Ectodermal cell (in vitro differentiated cells): ENCODE measurements around the gene FLNB.

Source experiments
- H3K27ac ChIP-seq: 2 replicates; pipeline ENCODE4 v1.7.0; 2013; ENCODE audit warnings: mild to moderate bottlenecking, low read depth, low read length; ENCODE audit not compliant: insufficient read depth, poor library complexity, severe bottlenecking
- H3K27me3 ChIP-seq: 2 replicates; pipeline ENCODE4 v1.7.0; 2013; ENCODE audit warnings: mild to moderate bottlenecking, low read length; ENCODE audit not compliant: insufficient read depth, control insufficient read depth, poor library complexity, severe bottlenecking
- H3K36me3 ChIP-seq: one replicate; pipeline ENCODE4 v1.7.0; 2013; ENCODE audit warnings: low read length; ENCODE audit not compliant: control insufficient read depth, insufficient read depth
- H3K4me1 ChIP-seq: one replicate; pipeline ENCODE4 v1.7.0; 2013; ENCODE audit warnings: low read length; ENCODE audit not compliant: control insufficient read depth, insufficient read depth
- H3K4me3 ChIP-seq: 2 replicates; pipeline ENCODE4 v1.7.0; 2013; ENCODE audit warnings: low read depth, low read length, control low read depth; ENCODE audit not compliant: insufficient read depth
- H3K9me3 ChIP-seq: 2 replicates; pipeline ENCODE4 v1.7.0; 2013; ENCODE audit warnings: mild to moderate bottlenecking, low read length, moderate library complexity; ENCODE audit not compliant: control insufficient read depth
- WGBS, 2 experiments: methylation state at CpG; one replicate each; pipeline ENCODE4 v1.1.7; 2013; ENCODE audit warnings: missing lambda C conversion rate in 2 of 2; 5-methylcytosine and 5-hydroxymethylcytosine counted together

The FLNB gene

GRCh38 chr3:58092521-58092920 is 84.3 kb downstream of the FLNB start:
- 95 to 96% methylated on average over 4 of the region's 4 CpGs for WGBS, 2 experiments
- no peak overlapping the region for H3K4me3 ChIP-seq
- H3K9me3 ChIP-seq: no peaks in the 10 kb centered on the region
- no peaks in the 10 kb centered on the region for H3K36me3 ChIP-seq
- no peaks in the 10 kb centered on the region for H3K4me1 ChIP-seq
- H3K27me3 ChIP-seq: no peaks in the 10 kb centered on the region
- H3K27ac ChIP-seq: no peak overlapping the region

DNA sequence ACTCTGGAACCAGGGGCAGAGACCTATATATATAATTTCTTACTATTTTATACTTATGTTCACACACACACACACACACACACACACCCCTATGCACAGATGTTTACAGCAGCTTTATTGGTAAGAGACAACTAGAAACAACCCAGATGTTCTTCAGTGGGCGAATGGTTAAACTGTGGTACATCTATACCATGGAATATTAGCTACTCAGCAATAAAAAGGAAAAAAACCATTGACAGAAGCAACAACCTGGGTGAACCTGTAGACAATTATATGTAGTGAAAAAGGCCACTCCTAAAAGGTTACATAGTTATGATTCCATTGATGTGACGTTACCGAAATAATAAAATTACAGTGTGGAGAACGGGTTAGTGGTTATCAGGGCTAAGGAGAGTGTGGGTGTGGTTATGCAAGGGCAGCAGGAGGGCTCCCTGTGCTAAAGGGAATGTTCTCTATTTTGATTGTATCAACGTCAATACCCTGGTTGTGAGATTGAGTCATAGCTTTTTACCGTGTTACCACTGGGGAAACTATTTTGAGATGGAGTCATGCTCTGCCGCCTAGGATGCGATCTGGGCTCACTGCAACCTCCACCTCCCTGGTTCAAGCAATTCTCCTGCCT is 85.5 kb downstream of the FLNB start:
- WGBS, 2 experiments: 92 to 96% methylated on average over 8 of the region's 8 CpGs
- Histone ChIP-seq H3K27ac (no peak overlapping the region), H3K27me3 (no peaks in the 10 kb centered on the region), H3K36me3 (peaks cover 5% of the 10 kb centered on the region), H3K4me3 (no peak overlapping the region), H3K9me3 (no peaks in the 10 kb centered on the region), H3K4me1 (no peaks in the 10 kb centered on the region)

GRCh38 chr3:58094657-58095056 is 86.4 kb downstream of the FLNB start:
- Histone ChIP-seq H3K4me1 (no peaks in the 10 kb centered on the region), H3K27ac (no peak overlapping the region), H3K36me3 (peaks cover 5% of the 10 kb centered on the region), H3K27me3 (no peaks in the 10 kb centered on the region), H3K4me3 (no peak overlapping the region), H3K9me3 (no peaks in the 10 kb centered on the region)
- 93 to 96% methylated on average over 8 of the region's 8 CpGs for WGBS, 2 experiments

DNA sequence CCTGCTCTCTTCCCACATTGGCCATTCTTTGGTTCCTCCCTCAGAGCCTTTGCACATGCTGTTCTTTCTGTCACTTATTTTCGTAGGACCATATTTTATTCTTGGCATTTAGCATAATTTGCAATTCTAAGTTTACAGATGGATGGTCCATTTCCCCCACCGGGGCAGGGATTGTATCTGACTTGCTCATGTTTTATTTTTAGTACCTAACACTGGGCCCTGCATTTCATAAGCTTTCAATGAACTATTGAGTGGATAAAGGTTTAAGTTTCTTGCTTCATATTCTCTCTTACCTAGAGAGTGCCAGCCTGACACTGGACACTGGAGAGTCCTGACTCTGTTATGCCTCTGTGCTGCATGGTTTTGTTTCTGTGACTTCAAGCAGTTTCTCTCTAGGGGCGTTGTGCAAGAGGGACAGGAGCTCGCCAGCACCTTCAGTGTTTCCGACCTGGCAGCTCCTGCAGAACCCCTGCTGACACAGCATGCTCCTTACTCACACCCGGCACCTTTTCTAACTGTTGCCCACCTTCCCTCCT is 87.4 kb downstream of the FLNB start:
- WGBS, 2 experiments: 93 to 94% methylated on average over 6 of the region's 6 CpGs
- Histone ChIP-seq H3K9me3 (no peaks in the 10 kb centered on the region), H3K4me1 (no peaks in the 10 kb centered on the region), H3K27ac (no peak overlapping the region), H3K4me3 (no peak overlapping the region), H3K36me3 (peaks cover 5% of the 10 kb centered on the region), H3K27me3 (no peaks in the 10 kb centered on the region)

GRCh38 chr3:58098531-58098930 is 90.3 kb downstream of the FLNB start:
- no peak overlapping the region for H3K27ac ChIP-seq
- H3K4me3 ChIP-seq: no peak overlapping the region
- 95% methylated on average over 8 of the region's 8 CpGs for WGBS, 2 experiments
- H3K9me3 ChIP-seq: no peaks in the 10 kb centered on the region
- H3K4me1 ChIP-seq: no peaks in the 10 kb centered on the region
- H3K36me3 ChIP-seq: peaks cover 5% of the 10 kb centered on the region
- no peaks in the 10 kb centered on the region for H3K27me3 ChIP-seq

- Histone ChIP-seq H3K36me3 (peaks cover 5% of the 10 kb centered on the region), H3K27me3 (no peaks in the 10 kb centered on the region), H3K27ac (no peak overlapping the region), H3K9me3 (no peaks in the 10 kb centered on the region), H3K4me1 (no peaks in the 10 kb centered on the region), H3K4me3 (no peak overlapping the region)
- 95 to 97% methylated on average over 2 of the region's 2 CpGs for WGBS, 2 experiments
Observed at GRCh38 chr3:58099865-58100264, 91.6 kb downstream of the FLNB start.

DNA sequence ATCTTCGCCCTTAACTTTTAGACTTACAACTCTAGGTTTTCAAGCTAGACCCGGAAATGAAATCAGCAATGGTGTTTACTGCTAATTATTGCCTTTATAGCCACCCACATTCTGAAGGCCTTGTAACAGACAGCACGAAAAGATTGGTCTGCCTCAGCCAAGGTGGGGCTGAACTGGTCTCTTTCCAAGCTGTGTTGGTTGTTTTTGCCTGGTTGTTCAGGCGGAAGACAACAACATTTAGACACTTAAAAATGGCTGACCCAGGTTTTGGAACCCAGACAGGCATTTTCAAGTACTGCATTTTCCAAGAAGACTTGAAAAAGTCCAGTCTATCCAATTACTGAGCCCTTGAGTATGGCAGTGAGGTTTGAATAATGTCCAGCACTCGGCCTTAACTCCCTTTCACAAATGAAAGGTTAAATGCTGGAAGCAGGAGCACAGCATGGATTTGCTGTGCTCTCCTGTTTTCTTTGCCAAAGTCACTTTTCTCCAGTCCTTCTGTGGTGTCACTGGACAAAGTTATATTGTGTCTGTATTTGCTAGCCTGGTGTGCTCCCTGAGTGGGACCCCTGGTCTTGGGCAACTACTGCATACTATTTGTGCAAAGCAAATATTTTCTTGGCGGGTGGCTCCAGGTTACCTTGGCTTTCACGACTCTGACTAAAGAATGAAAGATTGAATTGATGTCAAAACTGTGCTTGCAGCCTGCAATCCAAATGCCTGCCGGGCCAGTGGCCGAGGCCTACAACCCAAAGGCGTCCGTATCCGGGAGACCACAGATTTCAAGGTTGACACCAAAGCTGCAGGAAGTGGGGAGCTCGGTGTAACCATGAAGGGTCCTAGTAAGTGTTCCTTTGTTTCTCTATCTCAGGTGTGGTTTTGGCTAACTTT is 93.5 kb downstream of the FLNB start:
- peaks cover 8% of the 10 kb centered on the region for H3K36me3 ChIP-seq
- no peaks in the 10 kb centered on the region for H3K9me3 ChIP-seq
- no peak overlapping the region for H3K27ac ChIP-seq
- H3K27me3 ChIP-seq: no peaks in the 10 kb centered on the region
- no peak overlapping the region for H3K4me3 ChIP-seq
- WGBS, 2 experiments: 95% methylated on average over 13 of the region's 13 CpGs
- H3K4me1 ChIP-seq: no peaks in the 10 kb centered on the region

- H3K9me3 ChIP-seq: no peaks in the 10 kb centered on the region
- H3K4me3 ChIP-seq: no peak overlapping the region
- no peaks in the 10 kb centered on the region for H3K4me1 ChIP-seq
- H3K27me3 ChIP-seq: no peaks in the 10 kb centered on the region
- peaks cover 8% of the 10 kb centered on the region for H3K36me3 ChIP-seq
- H3K27ac ChIP-seq: no peak overlapping the region
- 96 to 97% methylated on average over 4 of the region's 4 CpGs for WGBS, 2 experiments
Observed at GRCh38 chr3:58102390-58102750, 94.1 kb downstream of the FLNB start.

DNA sequence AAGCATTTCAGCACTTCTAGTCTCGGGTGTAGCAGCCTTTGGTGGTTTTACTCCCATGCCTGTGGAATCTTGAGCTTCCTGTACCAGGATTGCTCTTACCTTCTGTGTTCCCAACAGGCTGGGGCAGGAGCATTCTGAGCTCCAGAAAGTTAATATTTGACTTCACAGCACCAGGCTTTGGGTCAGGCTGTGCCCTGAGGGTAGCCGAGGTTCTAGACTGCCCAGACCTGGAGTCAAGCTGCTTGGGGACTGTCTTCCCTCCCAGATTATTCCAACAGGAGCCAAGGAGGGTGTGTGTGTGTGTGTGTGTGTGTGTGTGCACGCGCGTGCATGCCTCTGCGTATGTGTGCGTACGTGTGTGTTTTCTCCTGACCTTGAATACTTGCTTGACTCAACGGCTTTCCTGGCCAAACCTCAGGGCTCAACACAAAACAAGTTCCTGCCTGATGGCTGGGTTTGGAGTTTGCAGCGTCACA is 94.8 kb downstream of the FLNB start:
- 90 to 92% methylated on average over 10 of the region's 10 CpGs for WGBS, 2 experiments
- H3K4me1 ChIP-seq: no peaks in the 10 kb centered on the region
- H3K36me3 ChIP-seq: peaks cover 8% of the 10 kb centered on the region
- H3K9me3 ChIP-seq: no peaks in the 10 kb centered on the region
- no peak overlapping the region for H3K4me3 ChIP-seq
- H3K27ac ChIP-seq: no peak overlapping the region
- no peaks in the 10 kb centered on the region for H3K27me3 ChIP-seq

- Histone ChIP-seq H3K4me3 (no peak overlapping the region), H3K27ac (no peak overlapping the region), H3K27me3 (no peaks in the 10 kb centered on the region), H3K4me1 (no peaks in the 10 kb centered on the region), H3K36me3 (peaks cover 6% of the 10 kb centered on the region), H3K9me3 (no peaks in the 10 kb centered on the region)
- 93 to 94% methylated on average over 8 of the region's 8 CpGs for WGBS, 2 experiments
Observed at GRCh38 chr3:58104151-58104550, 95.9 kb downstream of the FLNB start.
